ENCODE results near the gene ZNF358.

DNA sequence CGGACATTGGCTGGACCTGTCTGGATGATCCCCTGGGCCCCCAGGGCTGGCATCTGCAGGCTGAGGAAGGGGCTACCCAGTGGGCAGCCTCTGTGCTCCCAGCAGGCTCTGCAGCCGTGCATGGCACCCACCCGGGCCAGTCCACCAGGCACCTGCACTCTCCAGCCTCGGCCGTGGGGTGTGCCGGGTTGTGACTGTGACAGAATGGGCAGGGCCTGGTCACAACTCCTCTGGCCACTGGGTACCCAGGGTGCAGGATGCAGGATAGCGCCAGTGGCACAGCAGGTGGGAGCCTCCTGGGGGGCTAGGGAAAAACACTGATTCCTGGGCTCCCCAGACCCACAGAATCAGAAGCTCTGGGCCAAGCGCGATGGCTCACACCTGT, 37.1 kb upstream of the ZNF358 start:
- TF ChIP-seq, protein P1, sequence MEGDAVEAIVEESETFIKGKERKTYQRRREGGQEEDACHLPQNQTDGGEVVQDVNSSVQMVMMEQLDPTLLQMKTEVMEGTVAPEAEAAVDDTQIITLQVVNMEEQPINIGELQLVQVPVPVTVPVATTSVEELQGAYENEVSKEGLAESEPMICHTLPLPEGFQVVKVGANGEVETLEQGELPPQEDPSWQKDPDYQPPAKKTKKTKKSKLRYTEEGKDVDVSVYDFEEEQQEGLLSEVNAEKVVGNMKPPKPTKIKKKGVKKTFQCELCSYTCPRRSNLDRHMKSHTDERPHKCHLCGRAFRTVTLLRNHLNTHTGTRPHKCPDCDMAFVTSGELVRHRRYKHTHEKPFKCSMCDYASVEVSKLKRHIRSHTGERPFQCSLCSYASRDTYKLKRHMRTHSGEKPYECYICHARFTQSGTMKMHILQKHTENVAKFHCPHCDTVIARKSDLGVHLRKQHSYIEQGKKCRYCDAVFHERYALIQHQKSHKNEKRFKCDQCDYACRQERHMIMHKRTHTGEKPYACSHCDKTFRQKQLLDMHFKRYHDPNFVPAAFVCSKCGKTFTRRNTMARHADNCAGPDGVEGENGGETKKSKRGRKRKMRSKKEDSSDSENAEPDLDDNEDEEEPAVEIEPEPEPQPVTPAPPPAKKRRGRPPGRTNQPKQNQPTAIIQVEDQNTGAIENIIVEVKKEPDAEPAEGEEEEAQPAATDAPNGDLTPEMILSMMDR (IDR thresholded peaks at IDR 0.05) = no peak
- no peak for TF ChIP-seq POLR2A (IDR thresholded peaks at IDR 0.05)
